Osteoblast (primary cell): ENCODE data around the gene MEG3. TPM values are rescaled to one million over a fixed set of nuclear protein-coding genes. Genes with fewer than 3 reads are reported as not detected.
A peak's percentile ranks its signal among the peaks of the same experiment; 100 is the strongest.

Experiments
- DNase-seq: peaks from one replicate; pipeline ENCODE4 v3.0.0; 2011; ENCODE audit warnings: low spot score, mixed read lengths; ENCODE audit not compliant: insufficient read length; ENCODE audit errors: missing footprints
- H2AFZ ChIP-seq: 2 replicates; pipeline ENCODE4 v1.6.0; 2011; ENCODE audit warnings: mild to moderate bottlenecking, low read length
- H3K27ac ChIP-seq: 2 replicates; pipeline ENCODE4 v1.5.1; 2011; ENCODE audit warnings: mild to moderate bottlenecking, low read depth, low read length, moderate library complexity
- H3K27me3 ChIP-seq: 2 replicates; pipeline ENCODE4 v1.6.0; 2012; ENCODE audit warnings: mild to moderate bottlenecking, control low read depth, inconsistent platforms, low read length, moderate library complexity; ENCODE audit not compliant: insufficient read depth
- H3K36me3 ChIP-seq: 2 replicates; pipeline ENCODE4 v1.5.1; 2011; ENCODE audit warnings: mild to moderate bottlenecking, low read length, control low read depth, moderate library complexity; ENCODE audit not compliant: insufficient read depth
- H3K4me1 ChIP-seq: 2 replicates; pipeline ENCODE4 v1.5.1; 2011; ENCODE audit warnings: mild to moderate bottlenecking, low read length, control low read depth, moderate library complexity; ENCODE audit not compliant: insufficient read depth
- H3K4me2 ChIP-seq: 2 replicates; pipeline ENCODE4 v1.6.0; 2011; ENCODE audit warnings: mild to moderate bottlenecking, low read length; ENCODE audit not compliant: insufficient read depth
- H3K4me3 ChIP-seq: fragments of 200-600 bp; sonication (generic); 3 replicates; pipeline ENCODE4 v1.5.1; 2012; ENCODE audit warnings: mild to moderate bottlenecking, low read length, inconsistent platforms; ENCODE audit not compliant: insufficient read depth
- H3K79me2 ChIP-seq: 2 replicates; pipeline ENCODE4 v1.6.0; 2012; ENCODE audit warnings: mild to moderate bottlenecking, low read length, control low read depth, inconsistent platforms; ENCODE audit not compliant: insufficient read depth
- H3K9me3 ChIP-seq: 2 replicates; pipeline ENCODE4 v1.5.1; 2011; ENCODE audit warnings: low read depth, low read length, control low read depth
- H4K20me1 ChIP-seq: 2 replicates; pipeline ENCODE4 v1.6.0; 2012; ENCODE audit warnings: mild to moderate bottlenecking, low read length, control low read depth; ENCODE audit not compliant: insufficient read depth
- total RNA-seq: library from RNA; depleted of rRNA; stranded (reverse); fragments of >200 nt; gene quantifications from 2 replicates; pipeline ENCODE4 v1.2.3, GENCODE V29; 2012
- TF ChIP-seq, protein P1 (sequence below): IDR thresholded peaks from 2 replicates; pipeline ENCODE4 v1.5.1; 2011; ENCODE audit warnings: mild to moderate bottlenecking, low read depth, low read length, moderate library complexity; ENCODE audit errors: extremely low read depth

The MEG3 gene
- total RNA-seq, 1 donor: 200 TPM

DNA sequence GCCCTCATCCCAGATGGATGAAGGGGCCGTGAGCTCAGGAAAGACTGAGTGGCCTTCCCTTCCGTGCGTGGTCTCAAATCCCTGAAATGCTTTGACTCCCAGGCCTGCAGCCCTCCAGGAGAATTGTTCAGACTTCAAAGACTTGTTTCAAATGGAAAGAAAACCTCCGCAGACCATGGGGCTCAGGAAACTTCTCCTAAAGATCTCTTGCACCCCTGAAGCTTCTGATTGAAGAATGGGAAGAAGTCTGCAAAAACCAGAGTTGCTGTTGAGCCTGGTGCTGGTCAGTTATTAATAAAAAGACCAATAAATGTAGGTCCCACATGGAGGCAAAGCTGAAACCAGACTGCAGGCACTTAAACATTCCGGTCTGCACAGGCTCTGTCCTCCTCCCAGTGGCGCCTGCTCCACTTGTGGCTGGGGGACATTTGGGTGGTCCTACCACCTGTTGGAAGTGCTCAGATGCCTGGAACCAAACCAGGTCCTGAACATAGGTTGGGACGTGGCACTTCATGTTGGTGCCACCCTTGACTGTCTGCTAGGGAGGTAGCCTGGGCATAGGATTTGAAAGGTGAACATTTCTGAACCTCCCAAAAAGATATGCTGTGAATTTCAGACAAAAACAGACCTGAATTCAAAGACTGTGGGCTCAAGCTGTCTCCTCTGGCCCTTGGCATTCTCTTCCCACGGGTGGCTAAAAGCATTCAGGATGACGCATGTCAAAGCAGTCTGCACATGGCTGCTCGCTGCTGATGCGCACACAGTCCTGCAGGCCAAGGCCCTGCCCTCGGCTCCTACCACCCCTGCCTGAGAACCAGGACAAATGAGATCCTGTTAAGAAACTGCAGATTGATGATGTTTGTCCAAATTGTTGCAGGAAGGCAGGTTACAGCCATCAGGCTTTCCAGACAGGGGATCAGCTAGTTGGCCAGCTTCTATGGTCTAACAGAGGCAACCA, 36.2 kb upstream of the MEG3 start:
- Histone ChIP-seq H3K27me3 (peaks cover 34% of the 10 kb centered on the region), H3K36me3 (no peaks in the 10 kb centered on the region), H2AFZ (no peak overlapping the region), H3K4me3 (no peak overlapping the region), H3K79me2 (no peaks in the 10 kb centered on the region), H4K20me1 (no peaks in the 10 kb centered on the region), H3K4me2 (no peak overlapping the region), H3K27ac (no peak overlapping the region), H3K4me1 (no peaks in the 10 kb centered on the region), H3K9me3 (no peaks in the 10 kb centered on the region)
- TF ChIP-seq, protein P1, sequence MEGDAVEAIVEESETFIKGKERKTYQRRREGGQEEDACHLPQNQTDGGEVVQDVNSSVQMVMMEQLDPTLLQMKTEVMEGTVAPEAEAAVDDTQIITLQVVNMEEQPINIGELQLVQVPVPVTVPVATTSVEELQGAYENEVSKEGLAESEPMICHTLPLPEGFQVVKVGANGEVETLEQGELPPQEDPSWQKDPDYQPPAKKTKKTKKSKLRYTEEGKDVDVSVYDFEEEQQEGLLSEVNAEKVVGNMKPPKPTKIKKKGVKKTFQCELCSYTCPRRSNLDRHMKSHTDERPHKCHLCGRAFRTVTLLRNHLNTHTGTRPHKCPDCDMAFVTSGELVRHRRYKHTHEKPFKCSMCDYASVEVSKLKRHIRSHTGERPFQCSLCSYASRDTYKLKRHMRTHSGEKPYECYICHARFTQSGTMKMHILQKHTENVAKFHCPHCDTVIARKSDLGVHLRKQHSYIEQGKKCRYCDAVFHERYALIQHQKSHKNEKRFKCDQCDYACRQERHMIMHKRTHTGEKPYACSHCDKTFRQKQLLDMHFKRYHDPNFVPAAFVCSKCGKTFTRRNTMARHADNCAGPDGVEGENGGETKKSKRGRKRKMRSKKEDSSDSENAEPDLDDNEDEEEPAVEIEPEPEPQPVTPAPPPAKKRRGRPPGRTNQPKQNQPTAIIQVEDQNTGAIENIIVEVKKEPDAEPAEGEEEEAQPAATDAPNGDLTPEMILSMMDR: no peak
- DNase-seq: peak; percentile 72

DNA sequence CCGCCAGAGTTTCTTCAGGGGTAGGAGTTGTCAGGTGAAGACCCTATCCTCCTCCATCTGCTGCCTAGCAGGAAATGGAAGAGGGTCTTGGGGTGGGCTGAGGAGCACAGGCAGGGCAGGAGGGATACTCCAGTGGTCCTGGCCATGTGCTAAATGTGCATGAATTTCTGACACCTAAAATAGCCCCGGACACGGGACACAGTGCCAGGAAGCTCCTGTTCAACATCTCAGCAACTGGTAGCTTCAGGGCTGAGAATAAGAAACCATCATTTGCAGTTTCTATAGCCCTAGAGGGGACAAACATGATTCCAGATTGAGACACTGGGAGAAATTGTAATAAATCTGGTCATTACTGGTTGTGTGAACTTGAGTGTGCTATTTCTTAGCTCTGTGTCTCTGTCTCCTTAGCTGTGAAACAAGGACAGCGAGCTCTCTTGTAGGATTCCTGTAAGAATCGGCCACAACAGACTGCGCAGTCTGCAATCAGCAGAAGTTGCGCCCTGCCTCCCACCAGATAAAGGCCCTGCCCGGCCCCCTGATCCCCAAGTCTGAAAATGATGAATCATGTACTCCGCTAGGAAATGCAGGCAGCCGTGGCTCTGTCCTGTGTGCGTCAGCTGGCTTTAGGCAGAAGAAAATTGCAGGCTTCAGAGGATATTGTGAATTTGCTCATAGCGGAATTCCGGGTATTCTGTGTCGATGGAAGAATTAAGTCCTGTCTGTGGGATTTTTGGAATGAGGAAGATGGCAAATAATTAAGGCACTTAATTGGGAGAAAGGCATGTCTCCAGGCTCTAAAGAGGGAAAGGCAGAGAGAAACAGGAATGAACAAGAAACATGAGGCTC, 35.2 kb upstream of the MEG3 start:
- Histone ChIP-seq H3K27me3 (peaks cover 28% of the 10 kb centered on the region), H4K20me1 (no peaks in the 10 kb centered on the region)

DNA sequence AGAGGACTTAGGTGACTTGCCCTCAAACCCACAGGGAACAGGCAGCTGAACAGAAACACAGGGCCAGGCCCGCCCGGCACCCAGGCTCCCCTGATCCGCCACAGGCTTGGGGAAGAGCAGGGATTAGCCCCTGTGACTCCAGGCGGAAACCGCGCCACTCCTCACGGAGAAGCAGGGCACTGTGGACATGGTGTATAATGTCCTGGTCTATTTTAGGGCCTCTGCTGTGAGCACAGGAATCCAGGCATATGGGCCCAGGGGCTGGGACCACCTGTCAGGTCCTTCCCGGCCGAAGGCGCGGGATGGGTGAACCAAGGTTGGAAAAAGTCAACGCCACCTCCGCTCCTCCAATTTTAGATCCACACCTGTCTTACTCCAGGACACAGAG, 34.6 kb upstream of the MEG3 start:
- no peaks in the 10 kb centered on the region for H4K20me1 ChIP-seq
- no peaks in the 10 kb centered on the region for H3K79me2 ChIP-seq
- no peak overlapping the region for H3K27ac ChIP-seq
- no peak overlapping the region for H3K4me3 ChIP-seq
- H3K4me2 ChIP-seq: no peak overlapping the region
- DNase-seq: peak; percentile 69
- H3K27me3 ChIP-seq: peaks cover 24% of the 10 kb centered on the region
- TF ChIP-seq, protein P1: no peak
- H3K9me3 ChIP-seq: no peaks in the 10 kb centered on the region
- no peaks in the 10 kb centered on the region for H3K4me1 ChIP-seq
- no peak overlapping the region for H2AFZ ChIP-seq
- H3K36me3 ChIP-seq: no peaks in the 10 kb centered on the region

More for the DNA sequence above, 35.2 kb upstream of the MEG3 start:
- Histone ChIP-seq H3K4me2 (no peak overlapping the region), H3K36me3 (no peaks in the 10 kb centered on the region), H3K9me3 (no peaks in the 10 kb centered on the region), H3K4me3 (no peak overlapping the region), H3K4me1 (no peaks in the 10 kb centered on the region), H2AFZ (no peak overlapping the region), H3K79me2 (no peaks in the 10 kb centered on the region), H3K27ac (no peak overlapping the region)
- TF ChIP-seq, protein P1: no peak
- DNase-seq: peak; percentile 73
